ENCODE measurements around the gene KAZN.

Gene KAZN

GRCh38 chr1:14639291-14640050 lies 41.0 kb downstream of the KAZN start:
- H2BK5ac ChIP-seq (ENCODE audit: low read depth, low read length, poor library complexity, severe bottlenecking) = no peak overlapping the region
- no peak overlapping the region for H3K18ac ChIP-seq (ENCODE audit: low read depth in 1 of 2, low read length in 2 of 2)
- no peak overlapping the region for H3K4ac ChIP-seq (ENCODE audit: low read depth in 1 of 2, low read length in 2 of 2)
- H3K23ac ChIP-seq (ENCODE audit: low read length in 2 of 2) = no peak overlapping the region
- no peak overlapping the region for H4K91ac ChIP-seq (ENCODE audit: low read length)
- no peak overlapping the region for H3K27ac ChIP-seq (ENCODE audit: low read length, poor library complexity, severe bottlenecking)
- H3K4me2 ChIP-seq (ENCODE audit: low read length, poor library complexity, severe bottlenecking) = no peak overlapping the region
- no peak overlapping the region for H3K4me3 ChIP-seq (ENCODE audit: insufficient read depth in 1 of 2, low read depth in 1 of 2, low read length in 2 of 2)
- no peak overlapping the region for H2BK120ac ChIP-seq (ENCODE audit: low read depth, low read length)
- H3K9me3 ChIP-seq (ENCODE audit: control insufficient read depth, low read length) = peaks cover 5% of the 10 kb centered on the region
- H2BK15ac ChIP-seq (ENCODE audit: low read depth, poor library complexity, severe bottlenecking) = no peak overlapping the region
- no peaks in the 10 kb centered on the region for H3K27me3 ChIP-seq (ENCODE audit: control insufficient read depth in 1 of 2, insufficient read depth in 1 of 2, low read length in 2 of 2)
- H3K79me1 ChIP-seq (replicated peaks; ENCODE audit: low read length, poor library complexity, severe bottlenecking) = no peaks in the 10 kb centered on the region
- H3K9ac ChIP-seq (ENCODE audit: low read length) = no peak overlapping the region
- 74% methylated on average over 15 of the region's 15 CpGs for WGBS
- no peaks in the 10 kb centered on the region for H3K4me1 ChIP-seq (ENCODE audit: control insufficient read depth, insufficient read depth, low read depth, low read length)
- H2AFZ ChIP-seq (ENCODE audit: low read depth, low read length) = no peak overlapping the region
- no peaks in the 10 kb centered on the region for H3K36me3 ChIP-seq (ENCODE audit: control insufficient read depth in 1 of 2, insufficient read depth in 2 of 2, low read depth in 1 of 2, low read length in 2 of 2)
- no peak overlapping the region for H2BK12ac ChIP-seq (ENCODE audit: low read length in 2 of 2)
- H2AK5ac ChIP-seq (ENCODE audit: low read length, severe bottlenecking) = no peak overlapping the region
- H4K8ac ChIP-seq (ENCODE audit: low read length) = no peak overlapping the region
- H3K14ac ChIP-seq (ENCODE audit: low read length in 2 of 2) = no peak overlapping the region
- DNase-seq = no peak

- no peak overlapping the region for H3K9ac ChIP-seq (ENCODE audit: low read length)
- no peak overlapping the region for H2AFZ ChIP-seq (ENCODE audit: low read depth, low read length)
- no peak overlapping the region for H3K27ac ChIP-seq (ENCODE audit: low read length, poor library complexity, severe bottlenecking)
- no peaks in the 10 kb centered on the region for H3K79me1 ChIP-seq (replicated peaks; ENCODE audit: low read length, poor library complexity, severe bottlenecking)
- no peaks in the 10 kb centered on the region for H3K27me3 ChIP-seq (ENCODE audit: control insufficient read depth in 1 of 2, insufficient read depth in 1 of 2, low read length in 2 of 2)
- no peaks in the 10 kb centered on the region for H3K4me1 ChIP-seq (ENCODE audit: control insufficient read depth, insufficient read depth, low read depth, low read length)
- H3K23ac ChIP-seq (ENCODE audit: low read length in 2 of 2) = no peak overlapping the region
- H3K36me3 ChIP-seq (ENCODE audit: control insufficient read depth in 1 of 2, insufficient read depth in 2 of 2, low read depth in 1 of 2, low read length in 2 of 2) = no peaks in the 10 kb centered on the region
- no peak overlapping the region for H2BK120ac ChIP-seq (ENCODE audit: low read depth, low read length)
- DNase-seq = no peak
- 80% methylated on average over 1 of the region's 3 CpGs for WGBS
- no peak overlapping the region for H3K4ac ChIP-seq (ENCODE audit: low read depth in 1 of 2, low read length in 2 of 2)
- no peak overlapping the region for H3K14ac ChIP-seq (ENCODE audit: low read length in 2 of 2)
- H3K4me2 ChIP-seq (ENCODE audit: low read length, poor library complexity, severe bottlenecking) = no peak overlapping the region
- peaks cover 9% of the 10 kb centered on the region for H3K9me3 ChIP-seq (ENCODE audit: control insufficient read depth, low read length)
- H3K4me3 ChIP-seq (ENCODE audit: insufficient read depth in 1 of 2, low read depth in 1 of 2, low read length in 2 of 2) = no peak overlapping the region
- H2BK12ac ChIP-seq (ENCODE audit: low read length in 2 of 2) = no peak overlapping the region
- H3K18ac ChIP-seq (ENCODE audit: low read depth in 1 of 2, low read length in 2 of 2) = no peak overlapping the region
- H2BK5ac ChIP-seq (ENCODE audit: low read depth, low read length, poor library complexity, severe bottlenecking) = no peak overlapping the region
- no peak overlapping the region for H4K8ac ChIP-seq (ENCODE audit: low read length)
- H2AK5ac ChIP-seq (ENCODE audit: low read length, severe bottlenecking) = no peak overlapping the region
- H4K91ac ChIP-seq (ENCODE audit: low read length) = no peak overlapping the region
- no peak overlapping the region for H2BK15ac ChIP-seq (ENCODE audit: low read depth, poor library complexity, severe bottlenecking)
These were observed 44.2 kb downstream of the KAZN start for GRCh38 chr1:14642712-14643111.

GRCh38 chr1:14646973-14647372 lies 48.5 kb downstream of the KAZN start:
- Histone ChIP-seq H4K91ac (ENCODE audit: low read length) (no peak overlapping the region), H3K23ac (ENCODE audit: low read length in 2 of 2) (no peak overlapping the region), H2BK120ac (ENCODE audit: low read depth, low read length) (no peak overlapping the region), H3K9me3 (ENCODE audit: control insufficient read depth, low read length) (peaks cover 9% of the 10 kb centered on the region), H3K4me3 (ENCODE audit: insufficient read depth in 1 of 2, low read depth in 1 of 2, low read length in 2 of 2) (no peak overlapping the region), H3K4me1 (ENCODE audit: control insufficient read depth, insufficient read depth, low read depth, low read length) (no peaks in the 10 kb centered on the region), H2AFZ (ENCODE audit: low read depth, low read length) (no peak overlapping the region), H3K4ac (ENCODE audit: low read depth in 1 of 2, low read length in 2 of 2) (no peak overlapping the region), H3K79me1 (replicated peaks; ENCODE audit: low read length, poor library complexity, severe bottlenecking) (no peaks in the 10 kb centered on the region), H2BK5ac (ENCODE audit: low read depth, low read length, poor library complexity, severe bottlenecking) (no peak overlapping the region), H2AK5ac (ENCODE audit: low read length, severe bottlenecking) (no peak overlapping the region), H3K27me3 (ENCODE audit: control insufficient read depth in 1 of 2, insufficient read depth in 1 of 2, low read length in 2 of 2) (peaks cover 0 to 4% of the 10 kb centered on the region in 2 experiments), H3K14ac (ENCODE audit: low read length in 2 of 2) (peak overlapping the region in 1 of 2 experiments; percentile 28), H3K9ac (ENCODE audit: low read length) (no peak overlapping the region), H4K8ac (ENCODE audit: low read length) (no peak overlapping the region), H3K18ac (ENCODE audit: low read depth in 1 of 2, low read length in 2 of 2) (no peak overlapping the region), H3K36me3 (ENCODE audit: control insufficient read depth in 1 of 2, insufficient read depth in 2 of 2, low read depth in 1 of 2, low read length in 2 of 2) (no peaks in the 10 kb centered on the region), H3K27ac (ENCODE audit: low read length, poor library complexity, severe bottlenecking) (no peak overlapping the region), H2BK12ac (ENCODE audit: low read length in 2 of 2) (no peak overlapping the region), H2BK15ac (ENCODE audit: low read depth, poor library complexity, severe bottlenecking) (no peak overlapping the region), H3K4me2 (ENCODE audit: low read length, poor library complexity, severe bottlenecking) (no peak overlapping the region)
- DNase-seq = no peak
- 67% methylated on average over 2 of the region's 8 CpGs for WGBS

- Histone ChIP-seq H4K91ac (ENCODE audit: low read length) (no peak overlapping the region), H3K23ac (ENCODE audit: low read length in 2 of 2) (no peak overlapping the region), H2BK15ac (ENCODE audit: low read depth, poor library complexity, severe bottlenecking) (no peak overlapping the region), H3K14ac (ENCODE audit: low read length in 2 of 2) (no peak overlapping the region), H2BK5ac (ENCODE audit: low read depth, low read length, poor library complexity, severe bottlenecking) (no peak overlapping the region), H2AK5ac (ENCODE audit: low read length, severe bottlenecking) (no peak overlapping the region), H3K36me3 (ENCODE audit: control insufficient read depth in 1 of 2, insufficient read depth in 2 of 2, low read depth in 1 of 2, low read length in 2 of 2) (no peaks in the 10 kb centered on the region), H3K9ac (ENCODE audit: low read length) (no peak overlapping the region), H3K79me1 (replicated peaks; ENCODE audit: low read length, poor library complexity, severe bottlenecking) (no peaks in the 10 kb centered on the region), H2BK120ac (ENCODE audit: low read depth, low read length) (no peak overlapping the region), H3K18ac (ENCODE audit: low read depth in 1 of 2, low read length in 2 of 2) (no peak overlapping the region), H3K4me2 (ENCODE audit: low read length, poor library complexity, severe bottlenecking) (no peak overlapping the region), H3K4ac (ENCODE audit: low read depth in 1 of 2, low read length in 2 of 2) (no peak overlapping the region), H4K8ac (ENCODE audit: low read length) (no peak overlapping the region), H2BK12ac (ENCODE audit: low read length in 2 of 2) (no peak overlapping the region), H3K27ac (ENCODE audit: low read length, poor library complexity, severe bottlenecking) (no peak overlapping the region), H2AFZ (ENCODE audit: low read depth, low read length) (no peak overlapping the region), H3K4me3 (ENCODE audit: insufficient read depth in 1 of 2, low read depth in 1 of 2, low read length in 2 of 2) (no peak overlapping the region), H3K27me3 (ENCODE audit: control insufficient read depth in 1 of 2, insufficient read depth in 1 of 2, low read length in 2 of 2) (peaks cover 0 to 4% of the 10 kb centered on the region in 2 experiments), H3K9me3 (ENCODE audit: control insufficient read depth, low read length) (peaks cover 9% of the 10 kb centered on the region), H3K4me1 (ENCODE audit: control insufficient read depth, insufficient read depth, low read depth, low read length) (no peaks in the 10 kb centered on the region)
- 58% methylated on average over 2 of the region's 3 CpGs for WGBS
- no peak for DNase-seq
These were observed 49.3 kb downstream of the KAZN start for GRCh38 chr1:14647777-14648176.
